ENCODE results near the gene FGF19.

FGF19 gene

DNA sequence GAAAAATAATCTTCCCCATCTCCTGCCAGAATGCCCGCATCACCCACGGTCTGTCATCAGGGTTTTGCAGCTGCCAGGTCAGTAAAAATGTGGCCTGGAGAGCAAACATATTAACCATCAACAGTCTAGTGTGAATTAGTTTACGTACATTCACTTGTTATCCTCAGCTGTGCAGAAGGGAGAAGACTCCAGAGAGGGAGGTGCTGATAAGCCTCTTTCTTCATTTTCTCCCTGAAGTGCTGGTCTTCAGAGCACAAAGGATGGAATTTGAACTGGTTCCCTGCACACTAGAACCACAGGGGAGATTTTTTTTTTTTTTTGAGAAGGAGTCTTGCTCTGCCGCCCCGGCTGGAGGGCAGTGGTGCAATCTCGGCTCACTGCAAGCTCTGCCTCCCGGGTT, 8.2 kb downstream of the FGF19 start:
- DNase-seq = no peak

DNA sequence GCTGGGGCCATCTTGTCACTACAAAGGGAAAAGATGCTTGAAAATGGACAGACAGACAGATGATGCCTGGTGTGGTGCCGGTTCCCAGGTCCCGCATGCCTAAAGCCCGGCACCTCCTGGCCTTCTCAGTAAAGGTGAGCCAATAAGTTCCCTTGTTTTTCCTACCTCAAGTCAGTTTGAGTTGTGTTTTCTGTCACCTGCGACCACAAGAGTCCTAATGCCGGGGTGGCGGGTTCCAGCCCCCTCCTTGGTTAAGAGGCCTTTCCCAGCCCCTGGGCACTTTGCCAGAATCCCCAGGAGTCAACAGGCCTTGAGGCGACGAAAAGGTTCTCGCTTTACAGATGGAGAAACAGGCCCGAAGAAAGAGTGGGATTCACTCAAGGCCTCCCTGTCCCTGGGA, 9.0 kb downstream of the FGF19 start:
- no peak for DNase-seq

DNA sequence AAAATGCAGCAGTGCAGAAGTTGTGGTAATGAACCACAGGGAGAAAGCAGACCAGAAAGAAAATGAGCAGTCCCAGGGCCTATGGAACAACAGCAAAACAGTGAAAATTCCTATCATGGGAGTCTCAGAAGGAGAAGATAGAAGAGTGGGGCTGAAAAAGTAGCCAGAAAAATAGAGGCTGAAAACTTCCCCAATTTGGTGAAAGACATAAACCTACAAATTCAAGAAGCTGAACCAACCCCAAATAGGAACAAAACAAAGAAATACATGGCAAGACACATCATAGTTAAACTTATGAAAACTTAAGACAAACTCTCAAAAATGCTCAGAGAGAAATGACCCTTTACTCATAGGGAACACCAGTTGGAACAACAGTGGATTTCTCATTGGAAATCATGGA, 11.4 kb downstream of the FGF19 start:
- DNase-seq = no peak

DNA sequence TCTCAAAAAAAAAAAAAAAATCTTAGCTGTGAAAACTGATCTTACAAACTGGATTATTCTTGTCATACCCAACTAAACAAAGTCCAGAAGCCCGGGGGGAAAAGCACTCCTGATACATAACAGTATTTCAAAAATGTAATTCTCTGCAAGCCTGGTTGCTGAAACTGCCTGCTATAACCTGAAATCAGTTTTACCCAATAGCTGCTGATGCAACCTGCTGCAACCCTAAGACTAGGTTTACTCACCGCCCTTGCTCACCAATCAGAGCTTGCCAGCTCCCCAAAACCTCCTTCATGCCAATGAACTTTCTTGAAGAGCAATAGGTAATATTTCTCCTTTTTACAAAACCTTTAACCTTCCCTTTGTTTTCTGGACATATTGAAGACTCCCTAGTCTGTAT, 12.4 kb downstream of the FGF19 start:
- peak; percentile 25 for DNase-seq

DNA sequence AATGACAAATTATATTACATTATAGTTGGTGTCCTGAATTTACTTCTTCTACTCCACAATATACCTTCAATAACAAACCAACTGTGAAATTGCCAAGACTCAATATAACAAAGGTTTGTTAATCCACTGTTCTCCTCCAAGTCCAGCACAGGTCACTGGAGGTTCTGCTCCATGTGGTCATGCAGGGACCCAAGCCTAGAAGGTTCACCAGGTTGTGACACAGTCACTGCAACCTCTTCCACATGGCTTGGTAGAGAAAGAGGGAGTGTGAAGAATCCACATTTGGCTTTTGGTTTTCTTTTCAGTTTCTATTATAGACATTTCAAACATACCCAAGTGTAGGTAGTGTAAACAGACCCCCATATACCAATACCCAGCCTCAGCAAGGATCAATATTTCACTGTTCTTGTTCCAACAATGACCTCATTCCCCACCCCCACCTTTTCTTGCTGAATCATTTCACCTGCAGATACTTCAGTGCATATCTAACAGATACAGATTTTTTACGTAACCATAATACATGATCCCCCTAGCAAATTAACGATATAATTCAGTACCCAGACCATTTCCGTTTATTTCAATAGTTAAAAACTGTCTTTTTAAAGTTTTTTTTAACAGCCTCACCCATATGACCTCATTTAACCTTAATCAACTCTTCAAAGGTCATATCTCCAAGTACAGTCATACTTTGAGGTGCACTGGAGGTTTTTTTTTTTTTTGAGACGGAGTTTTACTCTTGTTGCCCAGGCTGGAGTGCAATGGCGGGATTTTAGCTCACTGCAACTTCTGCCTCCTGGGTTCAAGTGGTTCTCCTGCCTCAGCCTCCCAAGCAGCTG, 14.1 kb downstream of the FGF19 start:
- DNase-seq = no peak

DNA sequence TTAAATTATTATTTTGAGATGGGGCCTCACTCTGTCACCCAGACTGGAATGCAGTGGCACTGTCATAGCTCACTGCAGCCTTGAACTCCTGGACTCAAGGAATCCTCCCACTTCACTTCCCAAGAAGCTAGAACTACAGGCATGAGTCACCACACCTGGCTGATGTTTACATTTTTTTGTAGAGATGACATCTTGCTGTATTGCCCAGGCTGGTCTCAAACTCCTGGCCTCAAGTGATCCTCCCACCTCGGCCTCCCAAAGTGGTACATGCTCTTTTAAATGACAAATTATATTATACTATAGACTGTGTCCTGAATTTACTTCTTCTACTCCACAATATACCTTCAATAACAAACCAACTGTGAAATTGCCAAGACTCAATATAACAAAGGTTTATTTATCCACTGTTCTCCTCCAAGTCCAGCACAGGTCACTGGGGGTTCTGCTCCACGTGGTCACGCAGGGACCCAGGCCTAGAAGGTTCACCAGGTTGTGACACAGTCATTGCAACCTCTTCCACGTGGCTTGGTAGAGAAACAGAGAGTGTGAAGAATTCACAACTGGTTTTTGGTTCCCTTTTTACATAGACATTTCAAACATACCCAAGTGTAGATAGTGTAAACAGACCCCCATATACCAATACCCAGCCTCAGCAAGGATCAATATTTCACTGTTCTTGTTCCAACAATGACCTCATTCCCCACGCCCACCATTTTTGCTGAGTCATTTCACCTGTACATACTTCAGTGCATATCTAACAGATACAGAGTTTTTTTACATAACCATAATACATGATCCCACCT, 15.7 kb downstream of the FGF19 start:
- peak; percentile 30 for DNase-seq

DNA sequence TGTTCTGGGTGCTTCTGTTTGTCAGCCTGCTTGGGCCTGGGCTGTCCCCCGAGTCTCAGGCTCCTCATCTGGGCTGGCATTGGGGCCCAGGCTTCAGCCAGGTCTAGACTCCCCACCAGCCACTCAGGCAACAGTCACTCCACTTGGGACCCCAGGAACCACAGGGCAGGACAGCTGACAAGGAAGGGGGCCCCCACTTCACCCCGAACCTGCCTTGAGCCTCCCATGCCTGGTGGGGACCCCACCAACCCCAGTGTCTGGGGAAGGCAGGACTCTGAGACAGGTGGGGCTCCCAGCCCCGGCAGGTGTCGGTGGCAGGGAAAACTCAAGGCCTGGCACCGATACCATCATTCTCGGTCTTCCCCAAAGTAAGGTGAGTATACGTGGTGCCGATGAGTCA, 17.0 kb downstream of the FGF19 start:
- DNase-seq = no peak

DNA sequence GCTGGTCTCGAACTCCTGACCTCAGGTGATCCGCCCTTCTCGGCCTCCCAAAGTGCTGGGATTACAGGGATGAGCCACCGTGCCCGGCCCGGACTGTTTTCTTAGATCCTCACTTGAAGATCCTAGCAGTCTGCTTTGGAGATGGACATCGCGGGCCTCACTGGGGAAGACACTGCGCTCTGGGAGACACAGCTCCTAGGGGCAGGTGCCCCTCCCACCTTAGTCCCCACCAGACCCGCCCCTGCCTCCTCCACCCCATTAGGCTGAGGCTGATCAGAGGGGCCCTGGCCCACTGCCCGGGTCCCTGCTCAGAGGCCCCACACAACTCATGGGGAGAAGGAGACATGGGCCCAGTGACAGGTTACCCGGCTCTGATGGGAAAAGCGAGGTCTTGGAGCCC, 17.4 kb downstream of the FGF19 start:
- DNase-seq = no peak

DNA sequence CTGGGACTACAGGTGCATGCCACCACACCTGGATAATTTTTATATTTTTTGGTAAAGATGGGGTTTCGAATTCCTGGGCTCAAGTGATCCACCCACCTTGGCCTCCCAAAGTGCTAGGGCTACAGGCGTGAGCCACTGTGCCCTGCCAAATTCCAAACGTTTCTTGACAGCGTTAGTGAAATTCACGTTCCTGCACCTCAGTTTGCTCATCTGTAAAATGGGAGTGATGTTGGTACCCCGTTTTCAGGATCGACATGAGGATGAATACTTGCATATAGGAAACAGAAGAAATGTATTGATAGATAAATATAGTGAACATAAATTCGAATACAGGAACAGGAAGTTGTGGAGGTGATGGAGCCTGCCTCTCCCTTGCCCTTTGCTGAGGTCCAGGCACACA, 18.5 kb downstream of the FGF19 start:
- DNase-seq = no peak

DNA sequence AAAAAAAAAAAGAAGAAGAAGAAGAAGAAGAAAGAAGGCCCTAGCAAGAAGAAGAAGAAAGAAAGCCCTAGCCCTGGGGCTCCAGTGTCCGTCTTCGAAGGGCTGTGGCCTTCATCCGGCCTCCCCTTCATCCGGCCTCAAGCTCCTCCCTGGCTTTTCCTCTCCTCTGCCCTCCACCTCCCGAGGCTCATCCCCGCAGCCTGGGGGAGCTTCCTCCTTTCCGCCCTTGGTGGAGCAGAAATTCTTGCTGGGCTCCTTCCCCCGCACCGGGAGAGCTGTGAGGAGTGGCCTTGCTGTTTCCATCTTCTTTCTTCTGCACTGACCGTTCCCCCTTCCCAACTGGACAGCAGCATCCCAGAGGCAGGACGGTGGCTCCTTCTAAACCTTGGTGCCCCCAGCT, 19.2 kb downstream of the FGF19 start:
- no peak for DNase-seq

DNA sequence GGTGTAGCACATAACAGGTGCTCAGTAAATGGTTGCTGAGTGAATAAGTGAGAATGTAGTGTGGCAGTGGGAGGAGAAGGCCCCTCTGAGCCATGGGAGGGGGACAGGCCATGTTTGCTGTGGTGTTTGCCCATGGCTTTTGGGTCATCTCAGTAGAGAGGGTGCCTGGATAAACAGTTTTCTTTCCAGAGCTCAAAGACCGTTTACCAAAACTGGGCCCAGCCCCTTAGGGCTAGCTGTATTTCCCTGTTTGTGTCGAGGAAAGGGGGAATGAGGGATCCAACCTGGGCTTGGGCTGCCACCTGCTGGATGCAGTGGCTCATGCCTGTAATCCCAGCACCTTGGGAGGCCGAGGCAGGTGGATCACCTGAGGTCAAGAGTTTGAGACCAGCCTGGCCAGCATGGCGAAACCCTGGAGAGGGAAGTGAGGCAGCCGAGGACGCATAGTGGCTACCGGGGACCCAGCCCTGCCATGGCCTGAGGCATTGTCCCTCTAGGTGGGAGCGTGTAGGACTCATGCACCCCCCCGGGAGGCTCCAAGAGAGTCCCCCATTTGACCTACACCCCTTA, 20.0 kb downstream of the FGF19 start:
- DNase-seq = no peak

DNA sequence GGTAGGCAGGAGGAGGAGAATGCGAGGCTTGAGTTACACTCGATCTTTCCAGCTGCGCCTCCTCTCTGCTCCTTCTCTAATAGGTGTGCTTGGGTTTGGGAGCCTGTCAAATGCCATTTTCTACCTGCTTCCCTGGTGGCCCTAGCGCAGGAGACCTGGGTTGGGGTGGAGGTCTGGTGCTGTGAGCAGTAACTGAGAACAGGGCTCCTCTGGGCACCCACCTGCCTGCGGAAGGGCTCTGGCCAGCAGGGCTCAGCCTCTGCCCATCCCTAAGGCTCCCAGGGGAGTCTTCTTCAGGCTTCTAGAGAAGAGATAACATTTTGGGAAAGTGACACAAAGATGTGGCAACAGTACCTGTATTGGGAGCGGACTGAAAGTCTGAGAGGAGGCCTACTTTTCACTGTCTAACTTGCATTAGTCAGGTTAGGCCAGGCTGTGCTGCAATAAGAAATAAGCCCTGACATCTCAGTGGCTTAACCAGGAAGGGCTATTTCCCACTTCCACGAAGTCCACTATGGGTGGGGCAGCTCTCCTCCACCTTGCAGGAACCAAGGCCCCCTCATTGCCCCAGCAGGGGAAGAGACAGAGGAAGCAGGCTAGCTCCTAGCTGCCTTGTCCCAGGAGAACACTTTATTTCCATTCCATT, 21.0 kb downstream of the FGF19 start:
- no peak for DNase-seq

DNA sequence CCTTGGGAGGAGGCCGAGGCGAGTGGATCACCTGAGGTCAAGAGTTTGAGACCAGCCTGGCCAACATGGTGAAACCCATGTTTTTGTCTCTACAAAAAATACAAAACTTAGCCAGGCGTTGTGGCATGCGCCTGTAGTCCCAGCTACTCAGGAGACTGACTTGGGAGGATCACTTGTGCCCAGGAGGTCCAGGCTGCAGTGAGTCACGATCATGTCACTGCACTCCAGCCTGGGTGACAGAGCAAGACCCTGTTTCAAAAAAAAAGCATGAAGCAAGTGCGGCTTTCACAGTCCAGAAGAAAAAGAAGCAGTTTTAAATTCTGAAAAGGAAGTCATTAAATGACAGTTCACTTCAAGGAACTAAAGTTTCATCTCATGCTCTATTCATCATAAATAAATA, 21.6 kb downstream of the FGF19 start:
- DNase-seq = no peak

DNA sequence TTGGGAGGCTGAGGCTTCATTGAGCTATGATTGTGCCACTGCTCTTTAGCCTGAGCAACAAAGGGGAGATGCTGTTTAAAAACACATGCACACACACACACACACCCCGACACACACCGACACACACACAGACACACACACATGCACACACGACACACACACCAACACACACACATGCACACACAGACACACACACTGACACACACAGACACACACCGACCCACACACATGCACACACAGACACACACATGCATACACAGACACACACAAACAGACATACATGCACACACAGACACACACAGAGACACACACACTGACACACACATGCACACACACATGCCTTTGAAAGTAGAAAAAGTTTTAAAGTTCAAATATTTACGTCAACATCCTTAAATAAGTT, 23.1 kb downstream of the FGF19 start:
- DNase-seq = no peak

DNA sequence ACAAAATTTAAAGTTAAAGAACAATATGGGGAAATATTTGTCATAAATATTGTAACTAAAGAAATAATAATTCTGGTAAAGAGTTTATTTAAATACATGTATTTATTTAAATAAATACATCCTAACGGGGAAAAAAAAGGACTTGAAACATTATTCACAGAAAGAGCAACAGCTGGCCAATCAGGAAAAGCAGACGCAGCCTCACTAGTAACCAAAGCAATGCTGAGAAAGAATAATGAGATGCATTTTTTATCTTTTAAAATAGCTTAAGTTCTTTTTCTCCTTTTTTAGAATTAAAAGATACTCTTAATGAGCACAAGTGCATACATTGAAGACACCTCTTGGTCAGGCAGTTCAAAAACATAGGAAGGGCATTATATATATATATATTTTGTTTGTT, 26.1 kb downstream of the FGF19 start:
- DNase-seq = no peak

DNA sequence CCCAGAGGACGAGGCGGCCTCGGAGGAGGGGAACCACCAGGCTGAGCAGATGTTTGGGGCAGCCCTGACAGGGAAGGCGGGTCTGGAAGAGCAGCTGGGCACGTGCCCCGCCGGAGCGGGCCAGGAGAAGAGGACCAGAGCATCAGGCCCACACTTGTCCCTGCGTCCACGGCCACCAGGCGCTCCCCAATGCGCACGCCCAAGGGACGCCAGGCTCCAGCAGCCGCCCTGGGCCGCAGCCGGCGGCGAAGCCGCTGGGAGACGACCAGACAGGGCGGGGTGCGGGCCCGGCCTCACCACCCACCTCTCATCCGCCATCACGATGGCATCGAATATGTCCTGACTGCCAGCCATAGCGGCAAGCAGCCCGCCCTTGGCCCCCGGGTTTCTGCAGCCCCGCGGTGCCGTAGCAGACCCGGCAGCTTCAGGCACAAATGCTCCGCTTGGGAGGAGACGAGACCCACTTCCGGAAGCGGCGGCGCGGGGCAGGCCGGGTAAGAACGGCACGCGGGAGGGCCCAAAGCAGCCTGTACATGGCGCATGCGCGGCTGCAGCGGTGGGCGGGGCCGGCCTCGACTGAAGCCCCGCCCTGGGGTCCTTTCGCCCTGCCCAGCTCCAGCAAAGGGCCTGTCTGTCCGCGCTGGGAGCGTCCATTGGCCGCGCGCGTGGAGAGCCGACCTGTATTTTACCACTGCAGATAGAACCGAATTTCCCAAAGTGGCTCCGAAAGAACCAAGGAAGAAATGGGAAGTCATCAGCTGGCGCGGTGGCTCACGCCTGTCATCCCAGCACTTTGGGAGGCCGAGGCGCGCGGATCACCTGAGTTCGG, 28.7 kb downstream of the FGF19 start, which contains the start of gene LTO1:
Gene LTO1 (minus strand): TSS at position 468 of the 829 bp plus-strand sequence. CDS start 114 bp downstream, at position 354.
- peak; percentile 95 for DNase-seq

DNA sequence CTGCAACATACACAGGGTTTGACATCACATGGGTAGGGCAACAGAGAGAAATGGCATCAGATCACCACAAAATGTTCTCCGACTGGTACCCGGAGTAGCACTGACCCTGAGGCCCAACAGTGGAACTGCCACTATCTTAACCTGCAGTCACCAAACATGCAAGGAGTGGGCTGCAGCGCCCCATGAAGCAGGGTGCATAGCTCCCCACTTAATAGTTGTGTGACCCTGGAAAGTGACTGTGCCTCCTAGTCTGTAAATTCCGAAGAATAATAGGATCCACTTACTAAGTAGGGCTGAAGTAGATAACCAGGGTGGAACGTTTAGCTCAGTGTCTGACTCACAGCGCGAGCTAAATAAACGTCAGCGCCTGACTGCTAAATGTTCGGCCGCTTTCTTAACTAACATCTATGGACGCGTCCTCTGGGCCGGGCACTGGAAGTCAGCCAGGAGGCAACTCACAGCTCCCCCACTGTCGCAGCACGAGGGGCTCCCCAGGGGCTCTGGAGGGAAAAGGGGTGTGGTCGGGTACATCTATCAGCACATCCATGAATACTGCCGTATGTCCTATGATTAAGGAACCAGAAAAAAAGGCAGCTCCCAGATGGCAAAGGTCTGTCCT, 29.4 kb downstream of the FGF19 start:
- peak; percentile 32 for DNase-seq

DNA sequence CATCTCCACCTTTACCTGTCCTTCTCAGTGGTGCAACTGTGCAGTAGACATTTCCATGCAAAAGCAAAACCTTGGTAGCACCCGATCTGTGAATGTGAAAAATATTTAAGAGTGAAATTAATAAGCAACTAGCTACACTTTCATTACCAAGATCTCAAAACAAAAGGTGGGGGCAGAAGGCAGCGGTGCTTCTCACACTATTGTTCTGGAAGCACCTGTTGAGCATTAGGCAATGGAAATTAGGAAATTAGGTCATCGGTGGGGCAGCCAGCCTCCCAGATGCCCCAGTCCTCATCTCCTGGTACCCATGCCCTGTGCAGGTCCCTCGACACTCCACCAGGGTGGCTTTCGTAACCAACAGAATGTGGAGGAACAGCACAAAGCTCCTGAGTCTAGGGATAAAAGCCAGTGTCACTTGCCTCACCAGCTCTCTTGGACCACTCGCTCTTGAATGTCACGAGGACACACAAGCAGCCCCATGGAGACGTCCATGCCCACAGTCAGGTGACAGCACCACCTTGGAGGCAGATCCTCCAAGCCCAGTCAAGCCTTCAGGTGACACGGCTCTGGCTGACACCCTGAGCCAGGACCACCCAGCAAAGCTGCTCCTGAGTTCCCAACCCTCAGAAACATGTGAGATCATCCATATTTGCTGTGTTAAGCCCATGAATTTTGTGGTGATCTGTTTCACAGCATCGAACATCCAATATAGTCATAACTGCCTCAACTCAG, 31.9 kb downstream of the FGF19 start:
- DNase-seq = no peak

DNA sequence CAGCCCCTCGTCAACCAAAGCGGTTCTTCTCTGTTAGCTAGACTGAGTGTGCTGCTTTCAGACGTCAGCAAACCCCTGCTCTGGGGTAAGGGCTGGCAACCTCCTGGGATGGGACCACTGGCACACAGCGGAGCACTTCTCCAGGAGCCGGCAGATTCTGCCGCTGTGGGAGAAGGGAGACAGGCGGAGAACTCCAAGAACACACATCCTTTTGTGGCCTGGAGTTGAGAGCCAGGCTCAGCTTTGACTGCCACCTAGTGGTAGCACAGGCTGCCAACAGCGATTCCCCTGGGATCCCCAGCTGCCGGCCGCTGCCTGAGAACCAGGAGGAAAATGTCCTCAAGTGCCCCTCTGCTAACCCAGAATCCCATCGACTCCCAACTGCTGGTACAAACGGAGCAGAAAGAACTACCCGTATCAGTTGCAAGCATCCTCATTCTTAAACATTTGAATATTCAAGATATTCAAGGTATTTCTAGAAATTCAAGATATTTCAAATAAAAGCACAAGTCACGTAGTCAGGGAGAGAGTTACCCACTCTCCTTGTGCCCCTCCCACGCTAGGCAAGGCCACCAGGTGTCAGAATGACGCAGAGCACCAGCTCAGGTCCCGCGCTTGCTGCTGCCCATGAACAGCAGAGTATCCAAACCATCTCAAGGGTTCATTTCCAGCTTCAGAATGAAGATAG, 33.5 kb downstream of the FGF19 start:
- DNase-seq = peak; percentile 49

DNA sequence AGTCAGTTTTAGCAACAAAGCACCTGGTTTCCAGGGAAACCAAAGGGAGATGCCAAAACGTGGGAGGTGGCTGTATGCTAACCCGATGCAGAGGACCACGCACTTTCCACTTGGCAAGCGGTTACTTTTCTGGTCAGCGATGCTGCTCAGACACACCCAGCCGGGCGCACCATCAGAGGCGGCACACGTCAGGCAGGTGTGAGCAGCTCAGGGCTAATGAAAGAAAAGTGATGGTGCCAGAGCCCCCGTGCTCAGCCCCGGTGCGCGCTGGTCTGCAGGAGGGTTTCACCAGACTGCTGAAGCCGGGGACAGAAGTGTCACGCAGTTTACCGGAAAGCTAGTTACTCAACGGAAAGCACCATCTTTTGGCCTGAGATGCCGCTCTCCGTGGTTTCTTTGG, 34.3 kb downstream of the FGF19 start:
- DNase-seq = no peak

Measured in stimulated activated CD4-positive, alpha-beta T cell treated with anti-CD3 and anti-CD28 coated beads, Interleukin-1b, Interleukin-23, amount 100 ng/mL, for 48 hours (primary cell).